SK-N-SH (cell line): Measurements from ENCODE around the gene MCM10.

Experiments used
- MAX ChIP-seq: IDR thresholded peaks from 2 replicates; pipeline ENCODE4 v1.4.0; 2012; ENCODE audit warnings: low read depth
- REST ChIP-seq: IDR thresholded peaks from 2 replicates; pipeline ENCODE4 v1.6.1; 2012; ENCODE audit warnings: mild to moderate bottlenecking, low read depth, low read length, moderate library complexity

- TF ChIP-seq MAX (no peak), REST (no peak)
Measured at GRCh38 chr10:13256627-13257026, 95.3 kb downstream of the MCM10 start.
